ENCODE results near the gene TMEM263. TPM values are rescaled to one million over a fixed set of nuclear protein-coding genes. Genes with fewer than 3 reads are reported as not detected.

TMEM263 gene
- polyA plus RNA-seq (ENCODE audit: low read depth in 6 of 6): 10 to 100 TPM; 32.0 to 48.7 (median 37.0) TPM

GRCh38 chr12:106955377-106956047, at the start of gene TMEM263:
Gene TMEM263 (plus strand): TSS chr12:106955907. CDS start chr12:106967117, 11,210 bp downstream.
- DNase-seq (peak; percentile 91), ATAC-seq (ENCODE audit: low read depth in 2 of 2) (peak; percentile 73 to 75)
- peak within 1 kb of the TSS; percentile 92 to 98 (median 96) for H3K4me3 Mint-ChIP-seq
- no peaks in the 10 kb centered on the region for H3K36me3 Mint-ChIP-seq
- peaks cover 25 to 26% (median 25%) of the 10 kb centered on the region in 3 donors for H3K4me1 Mint-ChIP-seq
- peaks cover 0 to 2% (median 0%) of the 10 kb centered on the region in 3 donors for H3K27me3 Mint-ChIP-seq
- H3K9me3 Mint-ChIP-seq: peaks cover 0 to 4% (median 0%) of the 10 kb centered on the region in 7 donors
- peak within 1 kb of the TSS; percentile 89 to 98 (median 94) for H3K27ac Mint-ChIP-seq

GRCh38 chr12:106906715-106907114, 49.0 kb upstream of the TMEM263 start:
- ATAC-seq (ENCODE audit: low read depth in 2 of 2): no peak
- Mint-ChIP-seq H3K36me3 (peaks cover 3 to 13% of the 10 kb centered on the region in 2 donors), H3K27ac (no peak overlapping the region)

GRCh38 chr12:106907411-106907810, 48.3 kb upstream of the TMEM263 start:
- no peak for DNase-seq
- Mint-ChIP-seq H3K27ac (peak overlapping the region in 1 of 6 donors; percentile 86), H3K36me3 (peaks cover 3 to 13% of the 10 kb centered on the region in 2 donors), H3K4me1 (peaks cover 11 to 25% (median 22%) of the 10 kb centered on the region in 3 donors), H3K4me3 (no peak overlapping the region), H3K27me3 (peaks cover 72 to 89% (median 84%) of the 10 kb centered on the region in 3 donors), H3K9me3 (peaks cover 0 to 11% (median 2%) of the 10 kb centered on the region in 7 donors)
- no peak for ATAC-seq (ENCODE audit: low read depth in 2 of 2)

More at GRCh38 chr12:106906715-106907114, 49.0 kb upstream of the TMEM263 start:
- Mint-ChIP-seq H3K4me1 (peaks cover 11 to 25% (median 22%) of the 10 kb centered on the region in 3 donors), H3K9me3 (peaks cover 0 to 11% (median 2%) of the 10 kb centered on the region in 7 donors), H3K27me3 (peaks cover 72 to 89% (median 86%) of the 10 kb centered on the region in 3 donors), H3K4me3 (no peak overlapping the region)
- no peak for DNase-seq

- H3K36me3 Mint-ChIP-seq: peaks cover 3 to 13% of the 10 kb centered on the region in 2 donors
- peak overlapping the region in 1 of 6 donors; percentile 86 for H3K27ac Mint-ChIP-seq
- H3K27me3 Mint-ChIP-seq: peaks cover 72 to 89% (median 84%) of the 10 kb centered on the region in 3 donors
- H3K4me3 Mint-ChIP-seq: no peak overlapping the region
- no peak for DNase-seq
- peaks cover 11 to 25% (median 22%) of the 10 kb centered on the region in 3 donors for H3K4me1 Mint-ChIP-seq
- ATAC-seq (ENCODE audit: low read depth in 2 of 2): peak in 1 of 2 donors; percentile 21
- peaks cover 0 to 11% (median 2%) of the 10 kb centered on the region in 7 donors for H3K9me3 Mint-ChIP-seq
These were observed 47.9 kb upstream of the TMEM263 start for GRCh38 chr12:106907846-106908245.

GRCh38 chr12:106908561-106908960, 47.1 kb upstream of the TMEM263 start:
- ATAC-seq (ENCODE audit: low read depth in 2 of 2): no peak
- Mint-ChIP-seq H3K27ac (no peak overlapping the region), H3K4me1 (peaks cover 11 to 18% (median 18%) of the 10 kb centered on the region in 3 donors)

GRCh38 chr12:106910202-106910601, 45.5 kb upstream of the TMEM263 start:
- Mint-ChIP-seq H3K4me3 (no peak overlapping the region), H3K36me3 (peaks cover 3 to 13% of the 10 kb centered on the region in 2 donors), H3K9me3 (peaks cover 0 to 11% (median 2%) of the 10 kb centered on the region in 7 donors), H3K27ac (peak overlapping the region in 3 of 6 donors; percentile 14 to 53 (median 47)), H3K4me1 (peaks cover 11 to 19% (median 18%) of the 10 kb centered on the region in 3 donors), H3K27me3 (peaks cover 72 to 93% (median 86%) of the 10 kb centered on the region in 3 donors)
- ATAC-seq (ENCODE audit: low read depth in 2 of 2): peak; percentile 91 to 93
- peak; percentile 73 for DNase-seq

More at GRCh38 chr12:106908561-106908960, 47.1 kb upstream of the TMEM263 start:
- peaks cover 3 to 13% of the 10 kb centered on the region in 2 donors for H3K36me3 Mint-ChIP-seq
- H3K27me3 Mint-ChIP-seq: peaks cover 72 to 89% (median 84%) of the 10 kb centered on the region in 3 donors
- DNase-seq: no peak
- H3K4me3 Mint-ChIP-seq: no peak overlapping the region
- H3K9me3 Mint-ChIP-seq: peaks cover 0 to 11% (median 2%) of the 10 kb centered on the region in 7 donors

GRCh38 chr12:106911581-106911980, 44.1 kb upstream of the TMEM263 start:
- ATAC-seq (ENCODE audit: low read depth in 2 of 2) (no peak), DNase-seq (no peak)
- Mint-ChIP-seq H3K27ac (no peak overlapping the region), H3K36me3 (peaks cover 3 to 13% of the 10 kb centered on the region in 2 donors), H3K9me3 (peaks cover 0 to 8% (median 2%) of the 10 kb centered on the region in 7 donors), H3K4me1 (peaks cover 11 to 19% (median 18%) of the 10 kb centered on the region in 3 donors), H3K27me3 (peaks cover 75 to 93% (median 84%) of the 10 kb centered on the region in 3 donors), H3K4me3 (no peak overlapping the region)

- Mint-ChIP-seq H3K9me3 (peaks cover 0 to 5% (median 0%) of the 10 kb centered on the region in 7 donors), H3K27me3 (peaks cover 73 to 92% (median 84%) of the 10 kb centered on the region in 3 donors), H3K4me3 (no peak overlapping the region), H3K4me1 (peaks cover 7 to 16% (median 9%) of the 10 kb centered on the region in 3 donors), H3K27ac (no peak overlapping the region), H3K36me3 (no peaks in the 10 kb centered on the region)
- ATAC-seq (ENCODE audit: low read depth in 2 of 2) (no peak), DNase-seq (no peak)
These were observed 42.3 kb upstream of the TMEM263 start for GRCh38 chr12:106913456-106913855.

- DNase-seq (no peak), ATAC-seq (ENCODE audit: low read depth in 2 of 2) (no peak)
- no peak overlapping the region for H3K4me3 Mint-ChIP-seq
These were observed 40.7 kb upstream of the TMEM263 start for GRCh38 chr12:106914796-106915634.

GRCh38 chr12:106915635-106916026, 40.1 kb upstream of the TMEM263 start:
- Mint-ChIP-seq H3K4me3 (no peak overlapping the region), H3K4me1 (peaks cover 3 to 8% (median 7%) of the 10 kb centered on the region in 3 donors), H3K9me3 (peaks cover 0 to under 1% (median 0%) of the 10 kb centered on the region in 7 donors), H3K36me3 (no peaks in the 10 kb centered on the region), H3K27me3 (peaks cover 83 to 94% (median 83%) of the 10 kb centered on the region in 3 donors), H3K27ac (no peak overlapping the region)
- ATAC-seq (ENCODE audit: low read depth in 2 of 2) (no peak), DNase-seq (no peak)

More at GRCh38 chr12:106914796-106915634, 40.7 kb upstream of the TMEM263 start:
- Mint-ChIP-seq H3K27me3 (peaks cover 77 to 96% (median 87%) of the 10 kb centered on the region in 3 donors), H3K4me1 (peaks cover 8 to 14% (median 11%) of the 10 kb centered on the region in 3 donors), H3K36me3 (no peaks in the 10 kb centered on the region), H3K27ac (no peak overlapping the region), H3K9me3 (peaks cover 0 to 5% (median 0%) of the 10 kb centered on the region in 7 donors)

- no peak for ATAC-seq (ENCODE audit: low read depth in 2 of 2)
- Mint-ChIP-seq H3K9me3 (peaks cover 0 to 4% (median 0%) of the 10 kb centered on the region in 7 donors), H3K36me3 (no peaks in the 10 kb centered on the region), H3K27me3 (peaks cover 81 to 96% (median 91%) of the 10 kb centered on the region in 3 donors), H3K4me1 (peaks cover 3 to 5% (median 3%) of the 10 kb centered on the region in 3 donors), H3K27ac (no peak overlapping the region), H3K4me3 (no peak overlapping the region)
- no peak for DNase-seq
These were observed 38.2 kb upstream of the TMEM263 start for GRCh38 chr12:106917503-106917902.

GRCh38 chr12:106918746-106919145, 37.0 kb upstream of the TMEM263 start:
- Mint-ChIP-seq H3K4me1 (peaks cover 3 to 5% (median 3%) of the 10 kb centered on the region in 3 donors), H3K4me3 (no peak overlapping the region), H3K27ac (no peak overlapping the region), H3K27me3 (peaks cover 79 to 96% (median 92%) of the 10 kb centered on the region in 3 donors), H3K36me3 (peaks cover 0 to 9% of the 10 kb centered on the region in 2 donors), H3K9me3 (peaks cover 7 to 13% (median 9%) of the 10 kb centered on the region in 7 donors)
- DNase-seq: no peak
- ATAC-seq (ENCODE audit: low read depth in 2 of 2): no peak

Measured in naive B cell (primary cell).